SK-N-SH (cell line): ENCODE results near the gene RICTOR. TPM values are rescaled to one million over a fixed set of nuclear protein-coding genes. Genes with fewer than 3 reads are reported as not detected.

Source experiments
- CTCF ChIA-PET: fragments of 300-600, 350-600 bp; formaldehyde crosslinking; extraction: SDS; loops from one replicate; lab custom pipeline; 2021; lab: Yijun Ruan, JAX
- POLR2A ChIA-PET: fragments of 350-600 bp; sonication (Branson Sonifier 250); formaldehyde crosslinking; extraction: SDS; loops from one replicate; lab custom pipeline; 2020; ENCODE audit warnings: antibody characterized with exemption, inconsistent platforms; lab: Yijun Ruan, JAX
- DNase-seq: peaks from one replicate; pipeline ENCODE4 v3.0.0; 2012
- H2AFZ ChIP-seq: fragments of 200-600 bp; sonication (generic); 2 replicates; pipeline ENCODE4 v1.8.1; 2016; ENCODE audit warnings: antibody characterized with exemption, mild to moderate bottlenecking, low read depth
- H3F3A ChIP-seq: fragments of 200-600 bp; sonication (generic); replicated peaks from 2 replicates; pipeline ENCODE3; 2016; ENCODE audit warnings: antibody characterized with exemption, mild to moderate bottlenecking; ENCODE audit not compliant: insufficient read depth
- H3K27ac ChIP-seq, 2 experiments: fragments of 200-500 bp in 1 of 2; fragments of 200-600 bp in 1 of 2; sonication (Bioruptor generic) in 1 of 2; sonication (generic), shearing (Covaris generic) in 1 of 2; 2 replicates each; pipeline versions ENCODE4 v1.5.1 to v1.6.1; 2014 to 2016; ENCODE audit warnings: low read depth in 2 of 2, inconsistent platforms in 1 of 2, low read length in 1 of 2, mild to moderate bottlenecking in 1 of 2, mixed read lengths in 1 of 2
- H3K27me3 ChIP-seq: fragments of 200-600 bp; sonication (generic), shearing (Covaris generic); 2 replicates; pipeline ENCODE4 v1.6.1; 2016; ENCODE audit warnings: mixed run types; ENCODE audit not compliant: insufficient read depth
- H3K36me3 ChIP-seq, 2 experiments: fragments of 200-500 bp in 1 of 2; fragments of 200-600 bp in 1 of 2; sonication (Bioruptor generic) in 1 of 2; sonication (generic) in 1 of 2; replicated peaks in 1 of 2; 2 replicates each; pipeline versions ENCODE3 to v1.5.1; 2014 to 2016; ENCODE audit warnings: low read length in 1 of 2, mild to moderate bottlenecking in 1 of 2; ENCODE audit not compliant: insufficient read depth in 2 of 2, control insufficient read depth in 1 of 2
- H3K4me1 ChIP-seq, 2 experiments: fragments of 200-500 bp in 1 of 2; fragments of 200-600 bp in 1 of 2; sonication (Bioruptor generic) in 1 of 2; sonication (generic), shearing (Covaris generic) in 1 of 2; 2 replicates each; pipeline versions ENCODE4 v1.5.1 to v1.6.1; 2014 to 2016; ENCODE audit warnings: low read depth in 1 of 2, low read length in 1 of 2, mixed run types in 1 of 2; ENCODE audit not compliant: insufficient read depth in 2 of 2, control insufficient read depth in 1 of 2
- H3K4me2 ChIP-seq: fragments of 200-600 bp; sonication (generic), shearing (Covaris generic); 2 replicates; pipeline ENCODE4 v1.6.1; 2017; ENCODE audit warnings: mixed run types
- H3K4me3 ChIP-seq, 2 experiments: fragments of 200-500 bp in 1 of 2; fragments of 200-600 bp in 1 of 2; sonication (Bioruptor generic) in 1 of 2; sonication (generic), shearing (Covaris generic) in 1 of 2; 2 replicates each; pipeline versions ENCODE4 v1.5.1 to v1.8.1; 2014 to 2016; ENCODE audit warnings: low read depth in 2 of 2, inconsistent platforms in 1 of 2, low read length in 1 of 2, mild to moderate bottlenecking in 1 of 2, mixed read lengths in 1 of 2, moderate library complexity in 1 of 2
- H3K79me2 ChIP-seq: fragments of 200-600 bp; sonication (generic); 2 replicates; pipeline ENCODE4 v1.8.1; 2017; ENCODE audit warnings: mild to moderate bottlenecking; ENCODE audit not compliant: insufficient read depth
- H3K9ac ChIP-seq: fragments of 200-600 bp; sonication (generic); 2 replicates; pipeline ENCODE4 v1.6.1; 2017; ENCODE audit warnings: mixed run types
- H3K9me2 ChIP-seq: fragments of 200-600 bp; sonication (generic); 2 replicates; pipeline ENCODE4 v1.6.1; 2017; ENCODE audit warnings: mixed run types
- H3K9me3 ChIP-seq: fragments of 200-600 bp; sonication (generic); 2 replicates; pipeline ENCODE4 v1.6.1; 2017; ENCODE audit warnings: mixed run types, mild to moderate bottlenecking, moderate library complexity
- H4K20me1 ChIP-seq: fragments of 200-600 bp; sonication (generic); 2 replicates; pipeline ENCODE4 v1.6.1; 2017; ENCODE audit warnings: mild to moderate bottlenecking, mixed run types; ENCODE audit not compliant: insufficient read depth
- CHD2 ChIP-seq: fragments of 150-350 bp; IDR thresholded peaks from 2 replicates; pipeline ENCODE4 v1.6.1; 2018; ENCODE audit warnings: low read length; ENCODE audit not compliant: partially characterized antibody
- EP300 ChIP-seq, 2 experiments: IDR thresholded peaks; 2 replicates each; pipeline versions ENCODE4 v1.4.0 to v1.6.1; 2012; ENCODE audit warnings: borderline replicate concordance in 1 of 2, low read depth in 1 of 2, low read length in 1 of 2
- EZH2phosphoT487 ChIP-seq: fragments of 200-600 bp; sonication (generic); IDR thresholded peaks from 2 replicates; pipeline ENCODE4 v1.6.1; 2017; ENCODE audit warnings: low read depth, mixed run types, mild to moderate bottlenecking, antibody characterized with exemption, moderate library complexity, borderline replicate concordance
- FOSL2 ChIP-seq: IDR thresholded peaks from 2 replicates; pipeline ENCODE4 v1.4.0; 2012; ENCODE audit warnings: low read depth, mild to moderate bottlenecking, moderate library complexity, borderline replicate concordance
- GABPA ChIP-seq: IDR thresholded peaks from 2 replicates; pipeline ENCODE4 v1.4.0; 2012; ENCODE audit warnings: low read depth, mild to moderate bottlenecking
- GATA2 ChIP-seq: sonication (generic); formaldehyde crosslinking; IDR thresholded peaks from 2 replicates; pipeline ENCODE4 v1.5.0; 2020; ENCODE audit warnings: mild to moderate bottlenecking, missing genetic modification reagents
- JUND ChIP-seq: IDR thresholded peaks from 2 replicates; pipeline ENCODE4 v1.4.0; 2012
- MEF2A ChIP-seq: IDR thresholded peaks from 2 replicates; pipeline ENCODE4 v1.4.0; 2012; ENCODE audit warnings: low read depth, borderline replicate concordance
- MXI1 ChIP-seq: IDR thresholded peaks from 2 replicates; pipeline ENCODE4 v1.6.1; 2012; ENCODE audit warnings: mild to moderate bottlenecking, low read depth, low read length, improper control_type of control experiment
- RCOR1 ChIP-seq: fragments of 150-350 bp; IDR thresholded peaks from 2 replicates; pipeline ENCODE4 v1.6.1; 2017; ENCODE audit warnings: antibody characterized with exemption, low read length
- SIN3A ChIP-seq: IDR thresholded peaks from 2 replicates; pipeline ENCODE4 v1.6.1; 2012; ENCODE audit warnings: low read depth, mild to moderate bottlenecking, low read length, moderate library complexity, borderline replicate concordance
- SMC3 ChIP-seq: IDR thresholded peaks from 2 replicates; pipeline ENCODE4 v1.6.1; 2012; ENCODE audit warnings: low read depth, low read length, improper control_type of control experiment
- TAF1 ChIP-seq: IDR thresholded peaks from 2 replicates; pipeline ENCODE4 v1.6.1; 2012; ENCODE audit warnings: low read depth, mild to moderate bottlenecking, low read length, moderate library complexity, borderline replicate concordance
- TCF12 ChIP-seq: IDR thresholded peaks from 2 replicates; pipeline ENCODE4 v1.4.0; 2012
- TEAD4 ChIP-seq: IDR thresholded peaks from 2 replicates; pipeline ENCODE4 v1.4.0; 2012; ENCODE audit warnings: mild to moderate bottlenecking, borderline replicate concordance; ENCODE audit not compliant: insufficient read depth
- whole genome bisulfite sequencing: methylation state at CpG from one replicate; pipeline ENCODE4 v1.1.6; 2017; ENCODE audit warnings: low lambda C conversion rate; 5-methylcytosine and 5-hydroxymethylcytosine counted together
- polyA plus RNA-seq, 3 experiments: library from polyadenylated mRNA; depleted of rRNA; stranded (reverse); fragments of >200 nt; gene quantifications; 2 replicates each; pipeline ENCODE4 v1.2.3, GENCODE V29; 2012

Gene RICTOR
- polyA plus RNA-seq, 1 of the 3 experiments (the other 2 are of a cell fraction) = 1.6 TPM

- Histone ChIP-seq H3K4me1 (peaks cover 0 to 12% of the 10 kb centered on the region in 2 experiments; a peak in 2 of 4 replicates), H4K20me1 (peaks cover 7% of the 10 kb centered on the region; the same call in 1 of the 2 replicates), H3K27me3 (no peaks in the 10 kb centered on the region), H3K9me2 (no peaks in the 10 kb centered on the region; the same call in 1 of the 2 replicates), H3K79me2 (peaks cover 20% of the 10 kb centered on the region), H3K27ac (peak overlapping the region in 1 of 2 experiments; percentile 36; a peak in 3 of 4 replicates)
- ChIA-PET POLR2A (interaction anchor here (0.6 kb wide), 1 partner anchor 483 kb away, joined by 3 read pairs; no protein-coding TSS in a partner anchor), CTCF (no interaction called here)
- no peak for DNase-seq
- TF ChIP-seq JUND (peak; percentile 17; the same call in 1 of the 2 replicates), EZH2phosphoT487 (0 out of 2 replicates have a peak, but pooled peaks have one; percentile 7), TAF1 (no peak), MEF2A (no peak), FOSL2 (peak; percentile 13; the same call in 1 of the 2 replicates), SMC3 (no peak), TCF12 (0 out of 2 replicates have a peak, but pooled peaks have one; percentile 11), GATA2 (CRISPR knock-in tag) (no peak), GABPA (no peak), SIN3A (no peak)
- TF ChIP-seq, all 33 proteins: peak for 4
- Histone ChIP-seq H2AFZ (peak overlapping the region; percentile 58; the same call in 1 of the 2 replicates), H3K4me3 (no peak overlapping the region; a peak in 1 of 4 replicates), H3K9ac (no peak overlapping the region), H3K9me3 (no peaks in the 10 kb centered on the region), H3F3A (peaks cover 23% of the 10 kb centered on the region), H3K36me3 (peaks cover 0 to 3% of the 10 kb centered on the region in 2 experiments), H3K4me2 (no peak overlapping the region)
- WGBS = 23% methylated on average over 6 of the region's 6 CpGs
These were observed 2.8 kb upstream of the RICTOR start for GRCh38 chr5:39076757-39077728.

DNA sequence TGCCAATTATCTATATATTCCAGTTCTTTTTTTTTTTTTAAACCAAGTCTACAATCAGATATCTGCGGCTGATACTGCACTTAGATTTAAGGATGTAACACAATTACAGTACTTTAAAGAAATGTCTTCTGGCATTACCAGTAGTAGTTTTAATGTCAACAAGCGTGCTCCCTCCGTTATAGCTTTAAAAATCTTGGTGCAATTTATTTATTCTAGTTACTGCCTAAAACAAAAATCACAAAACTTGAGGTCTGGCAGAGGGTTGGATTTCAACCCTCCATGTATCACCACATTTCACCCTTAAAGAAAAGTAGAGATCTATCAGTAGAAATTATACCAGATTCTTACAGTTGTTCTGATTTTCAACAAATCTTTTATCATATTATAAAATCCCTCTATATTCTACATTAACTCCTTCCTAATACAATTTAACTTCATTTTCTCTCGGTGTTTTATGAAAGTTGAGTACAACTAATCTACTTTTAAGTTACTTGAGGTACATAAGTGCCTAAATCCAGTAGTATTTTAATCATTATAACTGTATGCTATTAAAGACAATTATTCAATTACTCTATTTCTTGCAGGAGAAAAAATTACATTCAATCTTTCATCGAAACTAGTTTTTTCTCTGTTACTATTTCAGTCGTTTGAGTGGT, 2.0 kb upstream of the RICTOR start:
- no peaks in the 10 kb centered on the region for H3K9me3 ChIP-seq
- peaks cover 27% of the 10 kb centered on the region for H3K79me2 ChIP-seq
- H3K9me2 ChIP-seq = no peaks in the 10 kb centered on the region; the same call in 1 of the 2 replicates
- H4K20me1 ChIP-seq = peaks cover 13% of the 10 kb centered on the region; the same call in 1 of the 2 replicates
- CTCF ChIA-PET = no interaction called here
- POLR2A ChIA-PET = interaction anchor here (0.6 kb wide), 1 partner anchor 482 kb away, joined by 3 read pairs; no protein-coding TSS in a partner anchor
- H3K27me3 ChIP-seq = no peaks in the 10 kb centered on the region
- peak overlapping the region in 1 of 2 experiments; percentile 36; a peak in 3 of 4 replicates for H3K27ac ChIP-seq
- peaks cover 0 to 12% of the 10 kb centered on the region in 2 experiments; a peak in 2 of 4 replicates for H3K4me1 ChIP-seq
- H3K36me3 ChIP-seq = peaks cover 0 to 3% of the 10 kb centered on the region in 2 experiments
- peaks cover 23% of the 10 kb centered on the region for H3F3A ChIP-seq
- no peak for TF ChIP-seq RCOR1
- no peak for TF ChIP-seq EP300 (IDR thresholded peaks at IDR 0.05; ENCODE audit: borderline replicate concordance in 1 of 2, low read depth in 1 of 2, low read length in 1 of 2)
- TF ChIP-seq MXI1 = no peak
- no peak for TF ChIP-seq TEAD4
- no peak for TF ChIP-seq CHD2
- TF ChIP-seq FOSL2 = no peak
- TF ChIP-seq JUND = no peak
- H2AFZ ChIP-seq = no peak overlapping the region
- no peak for DNase-seq
- H3K4me3 ChIP-seq = no peak overlapping the region
- whole genome bisulfite sequencing = 70% methylated on average over 6 of the region's 6 CpGs
- H3K9ac ChIP-seq = no peak overlapping the region
- H3K4me2 ChIP-seq = no peak overlapping the region
